ENCODE measurements around the gene MRPL10.

MRPL10 gene

GRCh38 chr17:47857551-47858455 lies 26.5 kb upstream of the MRPL10 start:
- no peak for DNase-seq

GRCh38 chr17:47856830-47857229 lies 25.5 kb upstream of the MRPL10 start:
- no peak for DNase-seq

GRCh38 chr17:47855737-47856136 lies 24.4 kb upstream of the MRPL10 start:
- DNase-seq = no peak

- DNase-seq = no peak
These were observed 22.3 kb upstream of the MRPL10 start for GRCh38 chr17:47853616-47854015.

- DNase-seq = no peak
These were observed 21.0 kb upstream of the MRPL10 start for GRCh38 chr17:47852113-47852949.

- DNase-seq = no peak
These were observed 20.4 kb upstream of the MRPL10 start for GRCh38 chr17:47851764-47852112.

GRCh38 chr17:47850692-47851573 lies 19.6 kb upstream of the MRPL10 start, which contains the start of gene SP6:
Gene SP6 (minus strand): TSS chr17:47851163. CDS start chr17:47848429, 2,734 bp downstream.
- DNase-seq = no peak

- no peak for DNase-seq
These were observed 19.0 kb upstream of the MRPL10 start for GRCh38 chr17:47850373-47850691.

- no peak for DNase-seq
These were observed 16.8 kb upstream of the MRPL10 start for GRCh38 chr17:47848198-47848513.

GRCh38 chr17:47847341-47848197 lies 16.2 kb upstream of the MRPL10 start:
- no peak for DNase-seq

GRCh38 chr17:47846716-47847340 lies 15.5 kb upstream of the MRPL10 start:
- DNase-seq = no peak

GRCh38 chr17:47845716-47846075 lies 14.4 kb upstream of the MRPL10 start:
- DNase-seq = no peak

GRCh38 chr17:47844814-47845715 lies 13.7 kb upstream of the MRPL10 start:
- peak; percentile 32 for DNase-seq

- DNase-seq = no peak
These were observed 12.9 kb upstream of the MRPL10 start for GRCh38 chr17:47844227-47844626.

- DNase-seq = no peak
These were observed 12.0 kb upstream of the MRPL10 start for GRCh38 chr17:47843391-47843730.

GRCh38 chr17:47841488-47842291 lies 10.3 kb upstream of the MRPL10 start:
- DNase-seq = no peak

GRCh38 chr17:47840742-47841487 lies 9.6 kb upstream of the MRPL10 start, which contains the start of gene SCRN2:
Gene SCRN2 (minus strand): TSS chr17:47841273. CDS start chr17:47840843, 430 bp downstream.
- peak; percentile 96 for DNase-seq

- DNase-seq = no peak
These were observed 8.8 kb upstream of the MRPL10 start for GRCh38 chr17:47840001-47840741.
